NCI-H226 (cell line): ENCODE results near the gene TBC1D8.
A peak's percentile ranks its signal among the peaks of the same experiment; 100 is the strongest.

Experiments used
- DNase-seq: peaks from one replicate; pipeline ENCODE4 v3.0.0-alpha.2; 2015

TBC1D8 gene

DNA sequence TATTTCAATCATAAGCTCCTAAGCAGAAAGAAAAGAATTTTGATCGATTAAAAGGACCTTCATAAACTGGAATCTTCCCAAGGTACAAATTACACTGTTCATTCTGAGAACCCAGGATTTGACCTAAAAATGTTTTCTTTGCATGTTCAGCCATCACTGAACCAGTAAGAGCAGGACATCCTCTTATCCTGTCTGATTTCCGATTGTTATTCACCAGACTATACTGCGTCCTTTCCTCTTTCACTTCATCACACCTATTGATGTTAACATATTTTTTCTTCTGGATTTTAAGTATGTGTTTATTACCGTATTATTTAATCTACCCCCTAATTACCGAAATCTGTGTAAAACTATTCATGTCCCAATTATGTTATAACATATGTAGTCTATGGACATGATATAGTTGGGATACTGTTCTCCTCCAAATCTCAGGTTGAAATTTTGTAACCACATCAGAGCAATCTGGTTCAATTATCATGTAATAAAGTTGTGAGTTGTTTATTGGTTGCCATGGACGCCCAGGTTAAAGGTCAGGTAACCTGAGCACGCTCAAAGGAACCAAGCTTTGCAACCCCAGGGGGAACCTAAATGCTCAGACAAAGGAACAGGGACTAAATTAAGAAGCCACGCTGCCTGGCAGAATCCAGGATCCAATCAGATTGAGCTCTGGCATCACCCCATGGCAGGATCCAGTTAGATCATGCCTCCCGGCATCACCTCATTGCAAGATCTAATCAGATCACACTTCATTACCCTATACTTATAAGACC, 11.6 kb upstream of the TBC1D8 start:
- DNase-seq = no peak

DNA sequence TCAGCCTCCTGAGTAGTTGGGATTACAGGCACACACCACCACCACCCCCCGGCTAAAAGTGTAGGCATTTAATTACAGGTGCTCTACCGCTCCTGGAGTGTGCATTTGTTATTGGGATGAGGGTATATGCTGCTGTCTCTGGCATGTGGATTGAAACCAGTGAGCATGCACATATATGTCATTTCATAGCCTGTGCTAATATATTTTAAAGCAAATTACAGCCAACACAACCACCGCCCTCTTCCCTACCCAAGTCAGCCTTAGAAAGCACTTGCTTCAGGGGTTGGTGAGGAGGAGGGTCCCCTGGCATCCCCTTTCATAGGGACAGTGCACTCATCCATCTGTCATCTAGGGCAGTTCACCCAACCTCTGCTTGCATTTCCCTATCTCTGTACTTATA, 10.5 kb upstream of the TBC1D8 start:
- DNase-seq = no peak

GRCh38 chr2:101160454-101160853, 9.3 kb upstream of the TBC1D8 start:
- peak; percentile 56 for DNase-seq

DNA sequence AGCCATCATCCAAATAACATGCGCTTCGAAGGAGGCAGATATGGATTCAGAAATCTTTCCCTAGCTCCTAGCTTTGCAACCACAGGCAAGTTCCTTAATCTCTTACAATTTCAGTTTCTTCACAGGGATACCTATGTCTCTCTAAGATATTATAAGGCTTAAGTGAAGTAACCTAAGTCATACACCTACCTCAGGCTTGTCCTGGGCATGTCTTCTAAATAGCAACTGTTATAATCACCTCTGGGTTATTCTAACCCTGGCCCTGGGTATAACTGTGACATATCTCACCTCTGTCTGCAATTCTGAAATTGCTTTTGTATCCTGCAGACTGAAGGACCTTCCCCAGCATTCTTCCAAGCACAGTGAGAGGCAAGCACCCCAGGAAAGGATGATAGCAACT, 8.3 kb upstream of the TBC1D8 start:
- no peak for DNase-seq

DNA sequence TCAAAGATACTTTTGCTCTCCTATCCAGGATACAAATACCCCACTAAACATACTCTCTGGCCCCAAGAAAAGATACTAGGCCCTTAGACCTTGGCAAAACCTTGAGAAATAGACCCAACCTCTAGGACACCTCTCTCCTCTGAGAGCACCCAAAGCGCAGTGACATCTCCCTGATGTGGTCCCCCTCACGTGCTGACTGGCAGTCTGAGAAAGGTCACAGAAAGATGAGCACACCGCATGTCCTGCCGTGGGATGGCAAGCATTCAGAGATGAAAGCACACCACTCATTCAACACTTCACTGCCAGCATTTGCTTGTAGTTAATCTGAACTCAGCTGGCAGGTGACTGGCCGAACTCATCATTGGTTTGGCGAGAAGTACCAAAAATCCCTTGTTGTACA, 6.1 kb upstream of the TBC1D8 start:
- DNase-seq = no peak

DNA sequence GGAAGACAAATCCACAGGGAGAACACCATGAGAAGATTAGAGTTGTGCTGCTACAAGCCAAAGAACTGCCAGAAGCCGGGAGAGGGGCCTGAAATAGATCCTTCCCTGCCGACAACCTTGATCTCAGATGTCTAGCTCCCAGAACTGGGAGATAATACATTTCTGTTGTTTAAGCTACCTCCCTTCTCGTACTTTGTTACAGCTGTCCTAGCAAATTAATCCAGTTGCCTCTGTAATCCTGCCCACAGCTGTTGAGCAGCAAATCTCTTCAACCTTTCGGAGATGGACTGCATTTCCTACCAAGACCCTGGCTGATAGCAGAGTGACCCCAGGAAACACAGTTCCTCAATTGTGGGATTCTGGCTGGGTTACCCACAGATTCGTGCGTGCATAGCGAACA, 2.6 kb upstream of the TBC1D8 start:
- DNase-seq = no peak

DNA sequence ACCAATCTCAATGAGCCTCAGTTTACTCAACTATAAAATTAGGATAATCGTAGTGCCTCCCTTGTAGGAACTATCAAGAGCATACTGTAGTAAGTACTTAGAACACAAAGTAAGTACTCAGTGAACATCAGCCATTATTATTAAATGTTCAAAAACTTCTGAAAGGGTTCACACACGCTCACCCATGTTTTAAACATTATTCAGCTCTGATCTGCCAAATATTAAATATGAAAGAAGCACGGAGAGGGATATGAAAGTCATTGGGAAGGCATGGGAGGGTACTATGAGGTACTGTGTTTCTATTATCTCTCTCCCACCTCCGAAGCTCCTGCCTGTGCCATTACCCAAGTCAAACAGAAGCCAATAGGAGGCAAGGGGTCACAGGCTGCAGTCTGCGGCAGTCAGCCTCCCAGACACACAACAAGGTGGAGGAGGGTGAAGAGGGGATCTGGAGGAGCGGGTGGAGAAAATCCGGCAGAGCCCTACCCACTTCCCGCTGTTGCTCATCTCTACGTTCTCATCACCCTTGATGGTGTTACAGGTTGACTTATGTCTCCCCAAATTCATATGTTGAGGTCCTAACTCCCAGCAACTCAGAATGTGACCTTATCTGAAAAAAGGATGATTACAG, 2.0 kb upstream of the TBC1D8 start:
- no peak for DNase-seq

GRCh38 chr2:101152272-101153076, 1.3 kb upstream of the TBC1D8 start:
- peak; percentile 9 for DNase-seq

- DNase-seq = no peak
Measured at GRCh38 chr2:101151859-101152271, 683 bp upstream of the TBC1D8 start.

- no peak for DNase-seq
Measured at GRCh38 chr2:101150306-101151145, 656 bp downstream of the TBC1D8 start.

- no peak for DNase-seq
Measured at GRCh38 chr2:101149241-101150192, 1.7 kb downstream of the TBC1D8 start.

DNA sequence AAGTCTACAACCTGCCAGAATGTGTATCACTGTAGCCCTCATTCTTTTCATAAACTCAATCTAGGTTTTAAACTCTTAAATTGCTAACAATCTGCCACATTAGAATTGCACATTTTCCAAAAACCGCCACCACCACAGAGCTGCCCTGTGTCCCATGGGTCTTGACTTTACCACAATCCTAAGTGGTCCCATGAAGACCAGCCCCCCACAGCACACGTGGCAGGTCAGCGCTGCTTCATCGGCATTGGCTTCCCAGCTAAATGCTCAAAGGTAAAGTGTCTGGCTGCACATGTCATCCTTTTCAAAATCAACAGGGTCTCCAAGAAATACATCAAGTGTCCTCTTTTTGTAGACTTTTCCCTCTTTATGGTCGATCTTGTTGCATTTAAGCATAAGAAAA, 2.4 kb downstream of the TBC1D8 start:
- no peak for DNase-seq

GRCh38 chr2:101147971-101148370, 3.2 kb downstream of the TBC1D8 start:
- DNase-seq = no peak

DNA sequence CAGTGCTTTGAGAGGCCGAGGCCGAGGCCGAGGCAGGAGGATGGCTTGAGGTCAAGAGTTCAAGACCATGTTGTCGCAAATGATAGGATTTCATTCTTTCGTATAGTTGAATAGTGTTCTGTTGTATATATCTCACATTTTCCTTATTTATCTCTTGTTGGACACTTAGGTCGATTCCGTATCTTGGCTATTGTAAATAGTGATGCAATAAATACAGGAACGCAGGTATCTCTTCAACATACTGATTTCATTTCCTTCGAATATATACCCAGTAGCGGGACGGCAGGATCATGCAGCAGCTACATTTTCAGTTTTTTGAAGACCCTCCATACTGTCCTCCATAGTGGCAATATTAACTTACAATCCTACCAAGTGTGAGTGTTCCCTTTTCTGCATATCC, 4.1 kb downstream of the TBC1D8 start:
- no peak for DNase-seq

GRCh38 chr2:101146535-101146934, 4.6 kb downstream of the TBC1D8 start:
- DNase-seq = no peak

- peak; percentile 79 for DNase-seq
Measured at GRCh38 chr2:101145406-101145805, 5.8 kb downstream of the TBC1D8 start.

- DNase-seq = no peak
Measured at GRCh38 chr2:101142163-101142562, 9.0 kb downstream of the TBC1D8 start.

DNA sequence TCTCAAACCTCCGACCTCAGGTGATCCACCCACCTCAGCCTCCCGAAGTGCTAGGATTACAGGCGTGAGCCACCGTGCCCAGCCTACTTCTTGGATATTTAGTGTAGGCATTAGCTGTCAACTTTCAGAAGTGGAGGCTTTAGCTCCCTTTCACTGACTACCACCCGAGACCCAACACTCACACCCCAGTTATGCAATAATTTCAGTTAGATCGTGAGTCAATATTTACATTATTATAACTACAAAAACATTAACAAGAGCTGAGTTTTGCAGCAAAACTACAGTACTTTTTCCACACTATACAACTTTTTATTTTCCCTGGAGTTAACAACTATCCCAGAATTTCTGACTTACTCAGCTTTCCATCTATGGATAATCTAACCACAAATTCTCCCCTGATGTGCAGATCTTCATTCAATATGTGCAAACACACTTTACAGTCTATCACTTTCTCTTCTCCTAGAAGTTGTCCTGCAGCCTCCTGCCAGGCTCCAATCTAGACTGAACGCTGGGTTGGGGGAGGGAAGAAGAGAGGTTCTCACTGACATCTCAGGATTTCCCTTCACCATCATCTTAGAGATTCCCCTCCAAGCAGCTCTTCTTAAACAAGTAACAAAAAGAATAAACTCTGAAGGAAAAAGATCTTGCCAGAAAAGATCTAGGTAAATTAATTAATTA, 10.1 kb downstream of the TBC1D8 start:
- DNase-seq = no peak

GRCh38 chr2:101140237-101140636, 10.9 kb downstream of the TBC1D8 start:
- DNase-seq = no peak

DNA sequence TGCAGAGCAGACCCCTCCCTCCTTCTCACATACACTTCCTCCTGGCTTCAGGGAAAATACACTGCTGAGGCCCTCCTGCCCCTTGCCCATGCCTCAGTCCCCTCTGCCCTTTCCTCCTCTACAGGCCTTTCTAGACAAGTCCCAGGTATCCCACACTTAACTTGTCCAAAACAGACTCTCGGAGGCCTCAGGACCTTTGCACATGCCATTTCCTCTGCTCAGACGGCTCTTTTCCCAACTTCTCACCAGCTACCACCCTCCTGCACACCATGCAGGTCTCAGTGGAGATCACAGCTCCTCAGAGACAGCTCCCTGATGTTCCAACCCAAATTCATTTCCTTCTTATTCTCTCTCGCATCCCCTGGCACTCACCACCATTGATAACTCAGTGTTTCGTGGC, 11.7 kb downstream of the TBC1D8 start:
- DNase-seq = no peak
